HT-29 (cell line): ENCODE data around the gene NEK1. TPM values are rescaled to one million over a fixed set of nuclear protein-coding genes. Genes with fewer than 3 reads are reported as not detected.
A peak's percentile ranks its signal among the peaks of the same experiment; 100 is the strongest.
"Not testable (repeated sequence)": the region's sequence is repeated elsewhere in the genome, so short reads cannot be mapped to it uniquely, and the experiment has no call there.

Experiments
- DNase-seq: peaks from one replicate; pipeline ENCODE4 v3.0.0-alpha.2; 2015; ENCODE audit warnings: low spot score
- total RNA-seq: library from RNA; depleted of rRNA; stranded (reverse); fragments of >200 nt; shearing (Covaris generic); gene quantifications from 2 replicates; pipeline ENCODE4 v1.2.3, GENCODE V29; 2014

NEK1 gene
- total RNA-seq, 1 experiment from 2014 or later, result 1.4 TPM

DNA sequence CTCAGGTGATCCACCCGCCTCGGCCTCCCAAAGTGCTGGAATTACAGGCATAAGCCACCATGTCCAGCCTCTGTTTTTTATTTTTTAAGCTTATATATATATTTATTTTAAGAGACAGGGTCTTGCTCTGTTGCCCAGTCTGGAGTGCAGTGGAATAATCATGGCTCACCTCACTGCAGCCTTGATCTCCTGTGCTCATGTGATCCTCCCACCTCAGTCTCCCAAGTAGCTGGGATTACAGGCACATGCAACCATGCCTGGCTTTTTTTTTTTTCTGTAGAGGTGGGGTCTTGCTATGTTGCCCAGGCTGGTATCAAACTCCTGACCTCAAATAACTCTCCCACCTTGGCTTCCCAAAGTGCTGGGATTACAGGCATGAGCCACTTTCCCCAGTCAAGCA lies 184.7 kb downstream of the NEK1 start:
- not testable (repeated sequence) for DNase-seq

DNA sequence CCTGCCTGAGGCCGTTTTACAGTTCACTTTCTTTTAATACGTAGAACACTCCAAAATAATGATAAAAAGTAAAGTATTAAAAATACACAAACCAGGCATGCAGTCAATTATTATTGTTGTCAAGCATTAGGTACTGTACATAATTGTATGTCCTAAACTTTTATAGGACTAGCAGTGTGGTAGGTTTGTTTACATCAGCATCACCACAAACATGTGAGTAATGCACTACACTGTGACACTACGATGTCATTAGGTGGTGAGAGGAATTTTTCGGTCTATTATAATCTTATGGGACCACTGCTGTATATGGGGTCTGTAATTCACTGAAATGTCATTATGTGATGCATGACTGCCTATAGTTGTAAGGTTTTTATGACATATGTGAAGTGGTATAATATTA lies 192.1 kb downstream of the NEK1 start:
- no peak for DNase-seq

- no peak for DNase-seq
Measured at GRCh38 chr4:169418846-169419245, 193.5 kb downstream of the NEK1 start.

GRCh38 chr4:169417629-169418282 lies 194.6 kb downstream of the NEK1 start:
- DNase-seq, result peak; percentile 24

DNA sequence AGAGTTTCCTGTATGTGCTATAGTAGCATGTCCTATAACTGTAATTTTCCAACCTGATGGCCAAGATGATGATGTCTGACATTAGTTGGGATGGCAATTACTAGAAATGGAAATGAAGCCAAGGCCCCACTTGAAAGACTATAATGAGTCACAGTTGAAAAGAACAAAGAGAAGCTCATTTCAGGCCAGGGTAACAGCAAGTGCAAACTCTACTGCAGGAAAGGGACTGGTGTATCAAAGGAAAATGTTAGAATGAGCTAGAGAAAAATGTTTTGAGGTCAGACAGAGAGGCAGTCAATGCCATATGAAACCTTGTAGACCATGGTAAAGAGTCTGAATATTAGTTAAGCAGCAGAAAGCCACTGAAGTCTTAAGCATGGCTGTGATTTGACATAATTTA lies 195.4 kb downstream of the NEK1 start:
- no peak for DNase-seq

DNA sequence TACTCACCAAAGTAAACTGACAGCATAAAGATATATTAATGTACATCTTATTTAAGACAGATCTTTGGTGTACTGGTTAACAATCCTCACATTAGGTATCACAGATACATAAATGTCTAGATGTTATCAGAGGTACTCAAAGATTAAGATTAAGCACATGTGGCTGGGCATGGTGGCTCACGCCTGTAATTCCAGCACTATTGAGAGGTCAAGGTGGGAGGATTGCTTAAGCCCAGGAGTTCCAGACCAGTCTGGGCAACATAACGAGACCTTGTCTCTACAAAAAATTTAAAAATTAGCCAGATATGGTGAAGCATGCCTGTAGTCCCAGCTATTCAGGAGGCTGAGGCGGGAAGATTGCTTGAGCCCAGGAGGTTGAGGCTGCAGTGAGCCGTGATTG lies 195.9 kb downstream of the NEK1 start:
- no peak for DNase-seq

- no peak for DNase-seq
Measured at GRCh38 chr4:169414913-169415312, 197.5 kb downstream of the NEK1 start.

- peak; percentile 48 for DNase-seq
Measured at GRCh38 chr4:169412046-169412445, 200.3 kb downstream of the NEK1 start.

DNA sequence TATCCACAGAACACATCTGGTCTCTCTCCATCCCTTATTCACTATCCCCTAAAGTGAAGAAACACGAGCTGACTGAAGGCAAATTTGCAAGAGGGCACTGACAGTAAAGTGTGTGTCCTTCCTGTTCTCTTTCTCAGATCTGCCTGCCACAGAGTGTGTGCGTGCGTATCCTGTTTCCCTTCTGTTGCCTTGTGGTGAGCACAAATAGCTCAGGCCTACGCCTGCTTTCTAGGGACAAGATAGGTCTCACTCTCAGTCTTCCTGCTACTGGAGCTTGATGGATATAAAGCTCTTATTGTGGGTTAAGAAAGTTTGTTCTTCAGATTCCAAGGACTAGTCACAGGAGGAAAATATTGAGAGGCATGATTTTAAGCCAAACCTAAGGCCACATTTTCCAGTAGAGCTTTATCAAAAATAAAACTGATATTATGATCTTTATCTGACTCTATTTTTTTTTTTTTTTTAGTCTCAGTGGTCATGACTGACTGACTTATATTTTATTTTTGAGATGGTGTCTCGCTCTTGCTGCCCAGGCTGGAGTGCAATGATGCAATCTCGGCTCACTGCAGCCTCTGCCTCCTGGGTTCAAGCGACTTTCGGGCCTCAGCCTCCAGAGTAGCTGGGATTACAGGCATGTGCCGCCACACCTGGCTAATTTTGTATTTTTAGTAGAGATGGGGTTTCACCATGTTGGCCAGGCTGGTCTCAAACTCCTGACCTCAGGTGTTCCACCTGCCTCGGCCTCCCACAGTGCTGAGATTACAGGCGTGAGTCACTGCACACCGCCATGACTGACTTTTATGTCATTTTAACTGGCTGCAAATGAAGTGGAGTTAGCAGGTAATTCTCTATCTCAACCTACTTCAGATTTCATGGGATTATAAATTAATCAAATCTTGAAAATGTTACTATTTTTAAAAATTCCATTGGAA lies 201.3 kb downstream of the NEK1 start:
- peak; percentile 24 for DNase-seq

- no peak for DNase-seq
Measured at GRCh38 chr4:169407217-169407845, 205.1 kb downstream of the NEK1 start.

DNA sequence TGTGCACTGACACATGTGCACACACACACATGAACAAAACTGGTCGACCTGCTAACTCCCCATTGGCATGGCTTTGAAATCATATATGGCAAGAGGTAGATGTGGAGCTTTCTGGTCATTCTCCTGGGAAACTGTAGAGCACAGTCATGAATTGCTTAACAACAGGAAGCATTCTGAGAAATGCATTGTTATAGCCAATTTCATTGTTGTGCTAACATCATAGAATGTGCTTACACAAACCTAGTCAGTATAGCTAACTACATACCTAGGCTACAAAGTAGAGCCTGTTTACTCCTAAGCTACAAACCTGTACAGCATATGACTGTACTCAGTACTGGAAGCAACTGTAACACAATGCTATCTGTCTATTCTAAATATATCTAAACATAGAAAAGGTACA lies 207.4 kb downstream of the NEK1 start:
- no peak for DNase-seq

DNA sequence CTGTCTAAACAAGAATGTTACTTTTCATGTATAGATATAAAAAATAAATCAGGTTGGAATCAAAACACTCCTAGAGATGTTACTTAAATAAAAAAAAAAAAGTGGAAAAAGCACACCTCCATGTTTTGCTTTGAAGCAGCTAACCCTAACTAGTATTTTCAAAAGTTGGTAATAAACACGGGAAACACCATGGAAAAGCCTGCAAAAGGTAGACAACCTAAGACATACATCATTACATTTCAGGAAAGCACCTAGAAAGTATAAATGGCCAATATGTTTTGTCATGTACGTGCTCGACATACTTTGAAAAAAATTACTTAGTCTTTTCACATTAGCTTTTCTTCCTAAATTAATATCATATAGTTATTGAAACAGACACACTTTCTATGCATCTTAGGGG lies 211.6 kb downstream of the NEK1 start:
- no peak for DNase-seq

DNA sequence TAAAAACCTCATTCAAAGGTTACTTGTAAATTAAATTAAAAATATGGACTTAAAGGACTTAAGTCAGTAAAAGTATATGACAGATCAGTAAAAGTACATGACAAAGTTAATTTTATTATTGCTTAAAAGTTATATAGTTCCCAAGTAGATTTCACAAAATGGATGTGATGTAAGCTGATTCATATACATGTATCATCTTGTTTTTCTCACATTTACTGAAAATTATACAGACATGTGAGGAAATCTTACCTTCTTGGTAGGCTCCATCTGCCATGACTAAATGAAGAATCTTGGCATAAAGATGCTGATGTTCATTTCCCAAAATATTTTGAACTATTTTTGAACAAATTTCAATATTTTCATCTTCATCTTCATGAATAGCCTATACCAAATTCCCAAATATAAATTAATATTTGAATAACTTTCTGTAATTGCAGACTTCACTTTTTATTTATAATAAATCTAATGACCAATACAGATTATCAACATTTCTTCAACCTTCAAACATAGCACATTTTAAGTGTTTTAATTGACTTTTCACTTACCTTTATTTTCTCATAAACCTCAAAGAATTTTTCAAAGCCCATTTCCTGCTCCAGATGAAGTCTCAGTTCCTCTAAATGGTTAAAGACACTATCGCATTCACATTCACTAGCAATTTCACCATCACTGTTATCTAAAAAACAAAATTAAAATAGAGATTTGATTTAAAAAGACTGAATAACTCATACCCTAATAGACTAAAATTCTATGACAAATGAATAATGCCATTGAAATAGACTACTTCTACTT lies 212.2 kb downstream of the NEK1 start:
- no peak for DNase-seq

DNA sequence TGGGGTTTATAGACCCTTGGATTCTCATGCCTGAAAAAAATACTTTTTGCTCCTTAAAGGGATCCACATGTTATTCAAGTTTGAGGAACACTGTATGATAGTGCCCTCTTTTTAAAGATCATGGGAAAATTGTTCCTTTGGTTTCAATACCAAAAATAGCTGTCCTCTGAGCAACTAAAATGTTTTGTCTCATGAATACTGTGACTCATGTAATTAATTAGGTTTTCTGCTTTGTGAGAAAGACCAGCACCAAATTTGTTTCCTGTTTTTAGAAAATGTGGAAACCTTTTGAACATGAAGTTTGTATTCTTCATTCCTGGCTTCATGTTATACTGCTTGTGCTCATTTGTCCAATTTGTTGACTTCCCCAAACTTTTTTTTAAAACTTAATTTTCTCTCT lies 214.1 kb downstream of the NEK1 start:
- DNase-seq, result no peak

DNA sequence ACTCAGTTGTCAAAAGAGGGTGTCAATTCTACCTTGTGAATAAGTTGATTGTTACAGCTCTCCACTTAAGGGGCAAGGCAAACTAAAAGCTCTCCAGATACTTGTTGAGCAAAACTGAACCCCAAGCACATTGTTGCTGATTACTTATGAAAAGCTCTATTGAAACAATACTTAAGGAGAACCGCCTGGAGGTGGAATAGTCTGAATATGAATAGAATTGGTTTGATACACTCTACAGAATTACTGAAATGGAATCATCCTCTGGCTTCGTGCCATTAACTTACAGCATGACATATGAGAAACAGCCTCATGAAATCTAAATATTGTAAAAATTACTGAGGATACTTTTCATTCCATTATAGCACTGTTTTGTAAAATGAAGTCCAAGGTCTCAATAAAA lies 214.6 kb downstream of the NEK1 start:
- no peak for DNase-seq

DNA sequence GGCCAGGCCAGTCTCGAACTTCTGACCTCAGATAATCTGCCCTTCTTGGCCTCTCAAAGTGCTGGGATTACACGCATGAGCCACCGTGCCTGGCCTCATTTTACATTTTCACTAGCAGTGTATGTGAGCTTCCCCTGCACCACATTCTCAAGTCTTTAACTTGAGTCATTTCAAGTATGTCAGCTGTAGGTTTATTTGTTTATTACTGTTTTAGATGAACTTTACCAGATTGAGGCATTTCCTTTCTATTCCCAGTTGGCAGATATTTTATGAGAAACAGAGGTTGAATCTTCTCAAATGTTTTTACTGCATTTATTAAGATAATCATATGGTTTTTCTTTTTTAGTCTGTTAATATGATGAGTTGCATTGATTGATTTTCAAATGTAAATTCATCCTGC lies 227.0 kb downstream of the NEK1 start:
- DNase-seq, result no peak

DNA sequence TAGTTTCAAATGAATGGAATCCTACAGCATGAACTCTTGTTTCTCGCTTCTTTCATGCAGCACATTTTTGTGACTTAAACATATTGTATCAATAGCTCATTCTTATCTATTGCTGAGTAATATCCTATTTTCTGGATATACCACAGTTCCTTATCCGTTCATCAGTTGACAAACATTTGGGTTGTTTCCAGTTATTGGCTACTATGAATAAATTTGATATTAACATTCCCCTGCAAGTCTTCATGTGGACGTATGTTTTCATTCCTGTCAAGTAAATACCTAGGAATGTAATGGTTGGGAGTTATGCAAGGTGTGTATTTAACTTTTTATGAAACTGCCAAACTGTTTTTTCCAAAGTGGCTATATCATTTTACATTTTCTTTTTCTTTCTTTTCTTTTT lies 227.6 kb downstream of the NEK1 start:
- DNase-seq, result no peak

- DNase-seq, result no peak
Measured at GRCh38 chr4:169383724-169384123, 228.7 kb downstream of the NEK1 start.

- no peak for DNase-seq
Measured at GRCh38 chr4:169379688-169380087, 232.7 kb downstream of the NEK1 start.

- DNase-seq, result no peak
Measured at GRCh38 chr4:169377367-169377766, 235.0 kb downstream of the NEK1 start.

- DNase-seq, result no peak
Measured at GRCh38 chr4:169376421-169376820, 236.0 kb downstream of the NEK1 start.

DNA sequence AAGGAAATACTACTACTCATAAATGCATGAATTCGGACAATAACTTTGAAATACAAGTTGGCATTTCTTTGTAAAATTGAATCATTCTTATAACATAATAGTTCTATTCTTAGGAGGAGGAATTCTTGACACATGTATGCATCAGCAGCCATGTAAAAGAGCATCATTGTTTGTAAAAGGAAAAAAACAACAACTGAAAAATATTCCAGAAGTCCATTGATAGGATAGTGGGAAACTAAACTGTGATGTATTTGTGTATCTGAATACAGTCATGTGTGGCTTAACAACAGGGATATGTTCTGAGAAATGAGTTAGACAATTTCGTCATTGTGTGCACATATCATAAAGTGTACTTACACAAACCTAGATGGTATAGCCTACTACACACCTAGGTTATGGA lies 239.6 kb downstream of the NEK1 start:
- DNase-seq, result no peak
